ENCODE measurements around the gene KIF16B. TPM values are rescaled to one million over a fixed set of nuclear protein-coding genes. Genes with fewer than 3 reads are reported as not detected.

KIF16B gene
- total RNA-seq, 2 experiments from 2014 or later = 3.5 to 4.2 TPM

- ATAC-seq (no peak), DNase-seq (no peak)
- Mint-ChIP-seq H3K4me1 (ENCODE audit: low read depth) (no peaks in the 10 kb centered on the region), H3K4me3 (no peak overlapping the region), H3K9me3 (no peaks in the 10 kb centered on the region), H3K27me3 (no peaks in the 10 kb centered on the region), H3K36me3 (ENCODE audit: low read depth) (peaks cover 3% of the 10 kb centered on the region), H3K27ac (no peak overlapping the region)
- CTCF ChIA-PET = no interaction called here
- intact Hi-C loops (cut with micrococcal nuclease) = no loop called here
- TF ChIP-seq CTCF (IDR thresholded peaks at IDR 0.05) = no peak
- POLR2A ChIA-PET = no interaction called here
Observed at GRCh38 chr20:16399801-16400200, 173.4 kb downstream of the KIF16B start.

- no peak for TF ChIP-seq CTCF (IDR thresholded peaks at IDR 0.05)
- ChIA-PET POLR2A (interaction anchor here (0.6 kb wide), 2 partner anchors 25 to 162 kb away, joined by 3 to 4 read pairs; no protein-coding TSS in a partner anchor), CTCF (no interaction called here)
- no peaks in the 10 kb centered on the region for H3K27me3 Mint-ChIP-seq
- DNase-seq (no peak), ATAC-seq (no peak)
- H3K4me3 Mint-ChIP-seq = no peak overlapping the region
- H3K27ac Mint-ChIP-seq = no peak overlapping the region
- intact Hi-C loops (cut with micrococcal nuclease) = no loop called here
- H3K36me3 Mint-ChIP-seq (ENCODE audit: low read depth) = no peaks in the 10 kb centered on the region
- no peaks in the 10 kb centered on the region for H3K4me1 Mint-ChIP-seq (ENCODE audit: low read depth)
- H3K9me3 Mint-ChIP-seq = no peaks in the 10 kb centered on the region
Observed at GRCh38 chr20:16397086-16397485, 176.2 kb downstream of the KIF16B start.

- ChIA-PET CTCF (interaction anchor here (0.7 kb wide), 1 partner anchor 32 kb away, joined by 3 read pairs; no protein-coding TSS in a partner anchor), POLR2A (no interaction called here)
- no peak for TF ChIP-seq CTCF (IDR thresholded peaks at IDR 0.05)
- intact Hi-C loops (cut with micrococcal nuclease) = no loop called here
- ATAC-seq (no peak), DNase-seq (no peak)
- Mint-ChIP-seq H3K27me3 (no peaks in the 10 kb centered on the region), H3K36me3 (ENCODE audit: low read depth) (no peaks in the 10 kb centered on the region), H3K27ac (no peak overlapping the region), H3K4me3 (no peak overlapping the region), H3K9me3 (no peaks in the 10 kb centered on the region), H3K4me1 (ENCODE audit: low read depth) (no peaks in the 10 kb centered on the region)
Observed at GRCh38 chr20:16395366-16395765, 177.9 kb downstream of the KIF16B start.

GRCh38 chr20:16394784-16395183, 178.5 kb downstream of the KIF16B start:
- CTCF ChIA-PET = no interaction called here
- POLR2A ChIA-PET = no interaction called here
- no peaks in the 10 kb centered on the region for H3K4me1 Mint-ChIP-seq (ENCODE audit: low read depth)
- no peak overlapping the region for H3K4me3 Mint-ChIP-seq
- no peak for DNase-seq
- no peaks in the 10 kb centered on the region for H3K27me3 Mint-ChIP-seq
- no peak overlapping the region for H3K27ac Mint-ChIP-seq
- intact Hi-C loops (cut with micrococcal nuclease) = no loop called here
- TF ChIP-seq CTCF (IDR thresholded peaks at IDR 0.05) = no peak
- no peaks in the 10 kb centered on the region for H3K9me3 Mint-ChIP-seq
- no peak for ATAC-seq
- no peaks in the 10 kb centered on the region for H3K36me3 Mint-ChIP-seq (ENCODE audit: low read depth)

- Mint-ChIP-seq H3K4me1 (ENCODE audit: low read depth) (no peaks in the 10 kb centered on the region), H3K36me3 (ENCODE audit: low read depth) (no peaks in the 10 kb centered on the region), H3K4me3 (no peak overlapping the region), H3K27ac (no peak overlapping the region), H3K9me3 (no peaks in the 10 kb centered on the region), H3K27me3 (no peaks in the 10 kb centered on the region)
- intact Hi-C loops (cut with micrococcal nuclease) = no loop called here
- TF ChIP-seq CTCF (IDR thresholded peaks at IDR 0.05) = no peak
- ChIA-PET CTCF (no interaction called here), POLR2A (no interaction called here)
- ATAC-seq = no peak
- no peak for DNase-seq
Observed at GRCh38 chr20:16393836-16394235, 179.4 kb downstream of the KIF16B start.
